Uterus (tissue), 4 donors: ENCODE data around the gene ACSBG1. TPM values are rescaled to one million over a fixed set of nuclear protein-coding genes. Genes with fewer than 3 reads are reported as not detected.

ENCODE experiments used
- DNase-seq, 2 donors: peaks; one replicate each; pipeline ENCODE4 v3.0.0-alpha.2; 2019 to 2020
- H3K27ac ChIP-seq, 2 donors: fragments of 200-600 bp; sonication (generic); 1 replicate in 1 of 2; 2 replicates in 1 of 2; pipeline ENCODE4 v1.5.1; 2016 to 2018
- H3K27me3 ChIP-seq, 2 donors: fragments of 200-600 bp; sonication (generic); one replicate each; pipeline ENCODE4 v1.5.1; 2018 to 2019; ENCODE audit warnings: control low read depth in 1 of 2
- H3K36me3 ChIP-seq, 2 donors: fragments of 200-600 bp; sonication (generic); one replicate each; pipeline ENCODE4 v1.5.1; 2019; ENCODE audit warnings: control low read depth in 1 of 2
- H3K4me1 ChIP-seq, 2 donors: fragments of 200-600 bp; sonication (generic); one replicate each; pipeline ENCODE4 v1.5.1; 2018 to 2019; ENCODE audit warnings: control low read depth in 1 of 2
- H3K4me3 ChIP-seq, 2 donors: fragments of 200-600 bp; sonication (generic); 1 replicate in 1 of 2; 2 replicates in 1 of 2; pipeline ENCODE4 v1.5.1; 2018 to 2019; ENCODE audit warnings: mild to moderate bottlenecking in 1 of 2
- H3K9me3 ChIP-seq, 2 donors: fragments of 200-600 bp; sonication (generic); one replicate each; pipeline ENCODE4 v1.5.1; 2019; ENCODE audit warnings: control low read depth in 1 of 2
- CTCF ChIP-seq, 4 experiments: fragments of 200-600 bp in 2 of 4; fragments of 450-650 bp in 2 of 4; sonication (generic) in 2 of 4; IDR thresholded peaks; one replicate each; pipeline ENCODE4 v1.5.1; 2016 to 2019; ENCODE audit warnings: antibody characterized with exemption in 4 of 4, mild to moderate bottlenecking in 2 of 4, moderate library complexity in 1 of 4
- POLR2A ChIP-seq, 2 donors: fragments of 450-650 bp; IDR thresholded peaks; one replicate each; pipeline ENCODE4 v1.6.1; 2016; ENCODE audit warnings: antibody characterized with exemption in 2 of 2, mild to moderate bottlenecking in 1 of 2, moderate library complexity in 1 of 2
- intact Hi-C: fragments of 100-400 bp; cut with DNase I; formaldehyde crosslinking; loops from one replicate; pipeline ENCODE4 v1.15.1; 2023; ENCODE audit warnings: low total_unique reads
- total RNA-seq, 4 donors: library from RNA; depleted of rRNA in 3 of 4; stranded (reverse); fragments of >200 nt in 3 of 4; gene quantifications; one replicate each; pipeline versions ENCODE4 v1.1.0 to v1.2.4, GENCODE V29; 2014 to 2023
- donor health status: DM: yes; HTN: yes; CAD: no.

ACSBG1 gene
- total RNA-seq, 4 donors from 2014 or later, result 3.5 TPM; not detected in 3

DNA sequence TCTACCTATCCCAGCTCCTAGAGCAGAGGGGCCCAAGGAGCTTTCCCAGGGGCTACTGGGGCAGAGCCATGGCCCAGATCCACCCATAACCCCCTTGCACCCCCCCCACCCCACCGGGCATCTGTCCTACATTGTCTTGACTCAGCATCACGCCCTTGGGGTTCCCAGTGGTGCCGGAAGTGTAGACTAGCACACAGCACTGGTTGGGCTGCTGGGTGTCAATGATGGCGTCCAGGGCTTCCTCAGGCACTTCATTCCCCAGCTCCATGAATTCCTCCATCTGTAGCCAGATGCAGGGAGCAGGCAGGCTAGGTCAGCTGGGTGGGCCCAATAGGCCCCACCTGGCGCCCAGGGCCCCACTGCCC, 52.0 kb downstream of the ACSBG1 start:
- no peaks in the 10 kb centered on the region for H3K27me3 ChIP-seq
- TF ChIP-seq POLR2A (IDR thresholded peaks at IDR 0.05) (no peak), CTCF (IDR thresholded peaks at IDR 0.05) (no peak)

GRCh38 chr15:78179906-78180305, 54.5 kb downstream of the ACSBG1 start:
- Histone ChIP-seq H3K27me3 (no peaks in the 10 kb centered on the region), H3K9me3 (no peaks in the 10 kb centered on the region), H3K4me3 (no peak overlapping the region), H3K4me1 (no peaks in the 10 kb centered on the region), H3K36me3 (no peaks in the 10 kb centered on the region), H3K27ac (no peak overlapping the region)
- intact Hi-C loops, result no loop called here
- TF ChIP-seq POLR2A (IDR thresholded peaks at IDR 0.05) (no peak), CTCF (IDR thresholded peaks at IDR 0.05) (no peak)
- DNase-seq, result no peak

More for the DNA sequence above, 52.0 kb downstream of the ACSBG1 start:
- intact Hi-C loops, result no loop called here
- Histone ChIP-seq H3K4me1 (no peaks in the 10 kb centered on the region), H3K4me3 (no peak overlapping the region), H3K27ac (no peak overlapping the region), H3K36me3 (no peaks in the 10 kb centered on the region), H3K9me3 (no peaks in the 10 kb centered on the region)
- no peak for DNase-seq

GRCh38 chr15:78179286-78179840, 55.0 kb downstream of the ACSBG1 start:
- Histone ChIP-seq H3K9me3 (no peaks in the 10 kb centered on the region), H3K4me3 (no peak overlapping the region), H3K36me3 (no peaks in the 10 kb centered on the region), H3K27ac (no peak overlapping the region), H3K4me1 (no peaks in the 10 kb centered on the region), H3K27me3 (no peaks in the 10 kb centered on the region)
- intact Hi-C loops, result no loop called here
- no peak for DNase-seq
- TF ChIP-seq POLR2A (IDR thresholded peaks at IDR 0.05) (no peak), CTCF (IDR thresholded peaks at IDR 0.05) (no peak)

- Histone ChIP-seq H3K36me3 (no peaks in the 10 kb centered on the region), H3K4me1 (no peaks in the 10 kb centered on the region), H3K27ac (no peak overlapping the region), H3K4me3 (no peak overlapping the region), H3K27me3 (no peaks in the 10 kb centered on the region), H3K9me3 (no peaks in the 10 kb centered on the region)
- no peak for DNase-seq
- intact Hi-C loops, result no loop called here
- TF ChIP-seq CTCF (IDR thresholded peaks at IDR 0.05) (no peak), POLR2A (IDR thresholded peaks at IDR 0.05) (no peak)
Observed at GRCh38 chr15:78178064-78178463, 56.3 kb downstream of the ACSBG1 start.

- no peaks in the 10 kb centered on the region for H3K36me3 ChIP-seq
- H3K27ac ChIP-seq, result no peak overlapping the region
- H3K4me3 ChIP-seq, result no peak overlapping the region
- H3K27me3 ChIP-seq, result no peaks in the 10 kb centered on the region
- no peaks in the 10 kb centered on the region for H3K9me3 ChIP-seq
- DNase-seq, result no peak
- H3K4me1 ChIP-seq, result no peaks in the 10 kb centered on the region
- intact Hi-C loops, result no loop called here
- TF ChIP-seq POLR2A (IDR thresholded peaks at IDR 0.05), result no peak
- no peak for TF ChIP-seq CTCF (IDR thresholded peaks at IDR 0.05)
Observed at GRCh38 chr15:78177447-78177873, 56.9 kb downstream of the ACSBG1 start.
